Spleen (tissue), 11 donors: ENCODE results near the gene KCNG4. TPM values are rescaled to one million over a fixed set of nuclear protein-coding genes. Genes with fewer than 3 reads are reported as not detected.

ENCODE experiments used
- DNase-seq: peaks from one replicate; pipeline ENCODE4 v3.0.0-alpha.2; 2020
- H3K27ac ChIP-seq, 8 donors: fragments of 200-600 bp; sonication (generic) in 7 of 8; 1 replicate in 4 of 8; 2 replicates in 4 of 8; pipeline versions ENCODE4 v1.5.0 to v1.8.0; 2016 to 2021; ENCODE audit warnings: inconsistent platforms in 4 of 8, mild to moderate bottlenecking in 4 of 8, moderate library complexity in 1 of 8
- H3K27me3 ChIP-seq, 7 donors: fragments of 200-600 bp; sonication (generic) in 6 of 7; replicated peaks in 1 of 7; 1 replicate in 4 of 7; 2 replicates in 3 of 7; pipeline versions ENCODE4 v1.5.0 to v1.8.0; 2016 to 2021; ENCODE audit warnings: inconsistent platforms in 3 of 7, mild to moderate bottlenecking in 1 of 7
- H3K36me3 ChIP-seq, 6 donors: fragments of 200-600 bp; sonication (generic) in 5 of 6; 1 replicate in 4 of 6; 2 replicates in 2 of 6; pipeline versions ENCODE4 v1.5.0 to v1.8.0; 2016 to 2021; ENCODE audit warnings: inconsistent platforms in 2 of 6
- H3K4me1 ChIP-seq, 6 donors: fragments of 200-600 bp; sonication (generic) in 5 of 6; 1 replicate in 3 of 6; 2 replicates in 3 of 6; pipeline versions ENCODE4 v1.5.0 to v1.8.0; 2016 to 2021; ENCODE audit warnings: inconsistent platforms in 3 of 6
- H3K4me3 ChIP-seq, 8 donors: fragments of 200-600 bp; sonication (generic) in 7 of 8; 1 replicate in 4 of 8; 2 replicates in 4 of 8; pipeline versions ENCODE4 v1.5.0 to v1.8.0; 2016 to 2021; ENCODE audit warnings: inconsistent platforms in 4 of 8, mild to moderate bottlenecking in 4 of 8, moderate library complexity in 2 of 8
- H3K9me3 ChIP-seq, 8 donors: fragments of 200-600 bp; sonication (generic) in 7 of 8; 1 replicate in 4 of 8; 2 replicates in 4 of 8; pipeline versions ENCODE4 v1.5.0 to v1.8.0; 2016 to 2021; ENCODE audit warnings: inconsistent platforms in 4 of 8
- CTCF ChIP-seq, 11 experiments: fragments of 200-600 bp in 7 of 11; fragments of 450-650 bp in 4 of 11; sonication (generic) in 4 of 11; IDR thresholded peaks in 8 of 11; conservative IDR thresholded peaks in 3 of 11; 1 replicate in 7 of 11; 2 replicates in 4 of 11; pipeline versions ENCODE4 v1.4.0 to v1.8.0; 2016 to 2021; ENCODE audit warnings: antibody characterized with exemption in 11 of 11, inconsistent platforms in 4 of 11, mild to moderate bottlenecking in 1 of 11
- POLR2A ChIP-seq, 3 donors: fragments of 450-650 bp; IDR thresholded peaks; one replicate each; pipeline ENCODE4 v1.5.1; 2017; ENCODE audit warnings: antibody characterized with exemption in 3 of 3, mild to moderate bottlenecking in 1 of 3
- POLR2AphosphoS5 ChIP-seq, 3 donors: sonication (generic); formaldehyde crosslinking; IDR thresholded peaks; one replicate each; pipeline ENCODE4 v1.5.1; 2017; ENCODE audit warnings: antibody characterized with exemption in 3 of 3
- WGBS, 5 donors: extraction: QIAGEN DNeasy Blood & Tissue Kit in 3 of 5; methylation state at CpG; one replicate each; pipeline versions ENCODE4 v1.1.5 to v1.1.7; 2013 to 2018; 5-methylcytosine and 5-hydroxymethylcytosine counted together
- intact Hi-C: fragments of 100-400 bp; cut with DNase I; formaldehyde crosslinking; loops from one replicate; pipeline ENCODE4 v1.15.0; 2023; ENCODE audit warnings: low total_unique reads
- polyA plus RNA-seq, 3 donors: library from polyadenylated mRNA; stranded (reverse); fragments of 200-250 nt; gene quantifications; one replicate each; pipeline ENCODE4 v1.2.1, GENCODE V29; 2013
- total RNA-seq, 7 donors: library from RNA; depleted of rRNA in 3 of 7; stranded (reverse); fragments of >200 nt in 3 of 7; fragmentation: NEBNext Ultra II Directional in 4 of 7; extraction: Animal tissue kit (Norgen Biotek cat#: 25700) in 4 of 7; gene quantifications; one replicate each; pipeline versions ENCODE4 v1.1.0 to v1.2.1, GENCODE V29; 2016 to 2021
- donor health status: healthy with polysubstance abuse.
- donor health status: DM: no; HTN: no; CAD: no; lungs with moderate emphysema.
- donor health status: DM: no; HTN: no; CAD: no.
- donor health status: Bipolar disorder and iron deficiency.
- donor health status: healthy.
- donor health status: DM: no; HTN: no; CAD: no.
- donor health status: DM: yes; HTN: yes; CAD: no.

KCNG4 gene
- total and polyA plus RNA-seq, 10 donors: not detected

- H3K36me3 ChIP-seq: no peaks in the 10 kb centered on the region
- TF ChIP-seq CTCF (IDR thresholded peaks at IDR 0.05 in 8 of 11, conservative IDR thresholded peaks at IDR 0.05 in 3 of 11) (no peak), POLR2AphosphoS5 (IDR thresholded peaks at IDR 0.05) (no peak), POLR2A (IDR thresholded peaks at IDR 0.05) (no peak)
- H3K4me3 ChIP-seq: no peak overlapping the region
- no peak overlapping the region for H3K27ac ChIP-seq
- WGBS, 5 donors: 64 to 71% (median 65%) methylated on average over 21 of the region's 21 CpGs
- peaks cover 0 to 49% (median 0%) of the 10 kb centered on the region in 7 donors for H3K27me3 ChIP-seq
- intact Hi-C loops: no loop called here
- peaks cover 0 to 9% (median 5%) of the 10 kb centered on the region in 6 donors for H3K4me1 ChIP-seq
- H3K9me3 ChIP-seq: no peaks in the 10 kb centered on the region
- DNase-seq: no peak
Measured at GRCh38 chr16:84234321-84235241, 5.2 kb downstream of the KCNG4 start.

GRCh38 chr16:84233748-84234147 is 6.1 kb downstream of the KCNG4 start:
- no peak for DNase-seq
- Histone ChIP-seq H3K27me3 (peaks cover 0 to 43% (median 0%) of the 10 kb centered on the region in 7 donors), H3K9me3 (no peaks in the 10 kb centered on the region), H3K36me3 (no peaks in the 10 kb centered on the region), H3K27ac (no peak overlapping the region), H3K4me1 (peaks cover 0 to 2% (median under 1%) of the 10 kb centered on the region in 6 donors), H3K4me3 (no peak overlapping the region)
- WGBS, 5 donors: 69 to 84% (median 78%) methylated on average over 9 of the region's 9 CpGs
- intact Hi-C loops: no loop called here
- no peak for TF ChIP-seq CTCF (IDR thresholded peaks at IDR 0.05 in 8 of 11, conservative IDR thresholded peaks at IDR 0.05 in 3 of 11)
- no peak for TF ChIP-seq POLR2A (IDR thresholded peaks at IDR 0.05)
- no peak for TF ChIP-seq POLR2AphosphoS5 (IDR thresholded peaks at IDR 0.05)

- 81 to 93% (median 89%) methylated on average over 5 of the region's 5 CpGs for WGBS, 5 donors
- Histone ChIP-seq H3K27me3 (peaks cover 0 to 43% (median 0%) of the 10 kb centered on the region in 7 donors), H3K36me3 (no peaks in the 10 kb centered on the region), H3K27ac (no peak overlapping the region), H3K4me1 (peaks cover 0 to 9% (median 5%) of the 10 kb centered on the region in 6 donors), H3K9me3 (no peaks in the 10 kb centered on the region), H3K4me3 (no peak overlapping the region)
- intact Hi-C loops: no loop called here
- DNase-seq: no peak
- no peak for TF ChIP-seq POLR2AphosphoS5 (IDR thresholded peaks at IDR 0.05)
Measured at GRCh38 chr16:84232969-84233368, 6.8 kb downstream of the KCNG4 start.

GRCh38 chr16:84232060-84232459 is 7.8 kb downstream of the KCNG4 start:
- no peaks in the 10 kb centered on the region for H3K36me3 ChIP-seq
- TF ChIP-seq POLR2A (IDR thresholded peaks at IDR 0.05) (no peak), POLR2AphosphoS5 (IDR thresholded peaks at IDR 0.05) (no peak), CTCF (IDR thresholded peaks at IDR 0.05 in 8 of 11, conservative IDR thresholded peaks at IDR 0.05 in 3 of 11) (no peak)
- WGBS, 5 donors: 77 to 91% (median 90%) methylated on average over 5 of the region's 5 CpGs
- H3K4me1 ChIP-seq: peaks cover 0 to 13% (median 7%) of the 10 kb centered on the region in 6 donors
- no peak overlapping the region for H3K4me3 ChIP-seq
- no peaks in the 10 kb centered on the region for H3K9me3 ChIP-seq
- no peak overlapping the region for H3K27ac ChIP-seq
- DNase-seq: no peak
- intact Hi-C loops: no loop called here
- peaks cover 0 to 42% (median 0%) of the 10 kb centered on the region in 7 donors for H3K27me3 ChIP-seq
